Measurements from ENCODE around the gene FAM8A1.
"Not testable (repeated sequence)": the region's sequence is repeated elsewhere in the genome, so short reads cannot be mapped to it uniquely, and the experiment has no call there.

FAM8A1 gene
- 22.3 to 59.8 (median 35.2) reads per million in 18 experiments for total RNA-seq

GRCh38 chr6:17599877-17600526 is at the start of gene FAM8A1:
TSS of gene FAM8A1 (plus strand) at chr6:17600302. CDS start at chr6:17600410, 108 bp downstream.
- DNase-seq, result peak; percentile 88 to 91

GRCh38 chr6:17551383-17551958 is 48.6 kb upstream of the FAM8A1 start:
- no peak for DNase-seq

GRCh38 chr6:17552861-17553260 is 47.2 kb upstream of the FAM8A1 start:
- no peak for DNase-seq

- DNase-seq, result no peak
Measured at GRCh38 chr6:17556014-17556413, 44.1 kb upstream of the FAM8A1 start.

- no peak for DNase-seq
Measured at GRCh38 chr6:17562636-17563035, 37.5 kb upstream of the FAM8A1 start.

- DNase-seq, result no peak
Measured at GRCh38 chr6:17565399-17565798, 34.7 kb upstream of the FAM8A1 start.

- DNase-seq, result no peak
Measured at GRCh38 chr6:17574866-17575560, 25.1 kb upstream of the FAM8A1 start.

GRCh38 chr6:17577059-17577458 is 23.0 kb upstream of the FAM8A1 start:
- no peak for DNase-seq

GRCh38 chr6:17580518-17581048 is 19.5 kb upstream of the FAM8A1 start:
- DNase-seq, result peak in 1 of 2 donors; percentile 27

GRCh38 chr6:17581282-17581681 is 18.8 kb upstream of the FAM8A1 start:
- DNase-seq, result not testable (repeated sequence)

GRCh38 chr6:17583811-17584210 is 16.3 kb upstream of the FAM8A1 start:
- DNase-seq, result peak; percentile 28 to 63

- DNase-seq, result peak; percentile 39 to 45
Measured at GRCh38 chr6:17584241-17584803, 15.8 kb upstream of the FAM8A1 start.

- DNase-seq, result no peak
Measured at GRCh38 chr6:17585766-17586490, 14.2 kb upstream of the FAM8A1 start.

- not testable (repeated sequence) for DNase-seq
Measured at GRCh38 chr6:17586623-17587022, 13.5 kb upstream of the FAM8A1 start.

GRCh38 chr6:17588011-17588410 is 12.1 kb upstream of the FAM8A1 start:
- no peak for DNase-seq

GRCh38 chr6:17589406-17590096 is 10.6 kb upstream of the FAM8A1 start:
- DNase-seq, result no peak

- peak; percentile 42 to 75 for DNase-seq
Measured at GRCh38 chr6:17591287-17591686, 8.8 kb upstream of the FAM8A1 start.

- DNase-seq, result no peak
Measured at GRCh38 chr6:17593246-17593645, 6.9 kb upstream of the FAM8A1 start.

- no peak for DNase-seq
Measured at GRCh38 chr6:17596085-17596484, 4.0 kb upstream of the FAM8A1 start.

GRCh38 chr6:17600527-17601385 is 654 bp downstream of the FAM8A1 start:
- peak; percentile 29 to 65 for DNase-seq

GRCh38 chr6:17601386-17601703 is 1.2 kb downstream of the FAM8A1 start:
- no peak for DNase-seq
